ENCODE results near the gene PSEN1.
A peak's percentile ranks its signal among the peaks of the same experiment; 100 is the strongest.

Gene PSEN1

GRCh38 chr14:73211251-73212040, 75.1 kb downstream of the PSEN1 start:
- no peak overlapping the region for H3K4me3 ChIP-seq (ENCODE audit: low read length)
- DNase-seq (ENCODE audit: low read depth): no peak
- no peak for TF ChIP-seq CTCF (conservative IDR thresholded peaks at IDR 0.05; ENCODE audit: low read length)

GRCh38 chr14:73216030-73216429, 79.7 kb downstream of the PSEN1 start:
- no peak overlapping the region for H3K4me3 ChIP-seq (ENCODE audit: low read length)
- TF ChIP-seq CTCF (conservative IDR thresholded peaks at IDR 0.05; ENCODE audit: low read length): no peak
- no peak for DNase-seq (ENCODE audit: low read depth)

- H3K4me3 ChIP-seq (ENCODE audit: low read length): no peak overlapping the region
- TF ChIP-seq CTCF (conservative IDR thresholded peaks at IDR 0.05; ENCODE audit: low read length): no peak
- no peak for DNase-seq (ENCODE audit: low read depth)
Measured at GRCh38 chr14:73217411-73217810, 81.1 kb downstream of the PSEN1 start.

- DNase-seq (ENCODE audit: low read depth): no peak
- TF ChIP-seq CTCF (conservative IDR thresholded peaks at IDR 0.05; ENCODE audit: low read length): no peak
Measured at GRCh38 chr14:73220061-73220460, 83.8 kb downstream of the PSEN1 start.

GRCh38 chr14:73220634-73221033, 84.3 kb downstream of the PSEN1 start:
- no peak for TF ChIP-seq CTCF (conservative IDR thresholded peaks at IDR 0.05; ENCODE audit: low read length)
- no peak for DNase-seq (ENCODE audit: low read depth)
- H3K4me3 ChIP-seq (ENCODE audit: low read length): no peak overlapping the region

More at GRCh38 chr14:73220061-73220460, 83.8 kb downstream of the PSEN1 start:
- no peak overlapping the region for H3K4me3 ChIP-seq (ENCODE audit: low read length)

GRCh38 chr14:73221945-73222344, 85.6 kb downstream of the PSEN1 start:
- peak; percentile 68 for DNase-seq (ENCODE audit: low read depth)
- H3K4me3 ChIP-seq (ENCODE audit: low read length): no peak overlapping the region
- no peak for TF ChIP-seq CTCF (conservative IDR thresholded peaks at IDR 0.05; ENCODE audit: low read length)

GRCh38 chr14:73223049-73223448, 86.7 kb downstream of the PSEN1 start:
- TF ChIP-seq CTCF (conservative IDR thresholded peaks at IDR 0.05; ENCODE audit: low read length): no peak
- peak; percentile 76 for DNase-seq (ENCODE audit: low read depth)

More at GRCh38 chr14:73223049-73223448, 86.7 kb downstream of the PSEN1 start:
- no peak overlapping the region for H3K4me3 ChIP-seq (ENCODE audit: low read length)
